HG02938 (cell line): ENCODE results near the gene ACVRL1.
A peak's percentile ranks its signal among the peaks of the same experiment; 100 is the strongest.

ENCODE experiments used
- ATAC-seq: cut with Tn5 transposase; IDR thresholded peaks from one replicate; pipeline ENCODE4 v1.9.1; 2021; ENCODE audit warnings: mild to moderate bottlenecking, moderate library complexity; ENCODE audit not compliant: unreplicated experiment

Gene ACVRL1

GRCh38 chr12:51959921-51960320, 52.6 kb downstream of the ACVRL1 start:
- ATAC-seq, result no peak

GRCh38 chr12:51960488-51960887, 53.2 kb downstream of the ACVRL1 start:
- ATAC-seq, result no peak

DNA sequence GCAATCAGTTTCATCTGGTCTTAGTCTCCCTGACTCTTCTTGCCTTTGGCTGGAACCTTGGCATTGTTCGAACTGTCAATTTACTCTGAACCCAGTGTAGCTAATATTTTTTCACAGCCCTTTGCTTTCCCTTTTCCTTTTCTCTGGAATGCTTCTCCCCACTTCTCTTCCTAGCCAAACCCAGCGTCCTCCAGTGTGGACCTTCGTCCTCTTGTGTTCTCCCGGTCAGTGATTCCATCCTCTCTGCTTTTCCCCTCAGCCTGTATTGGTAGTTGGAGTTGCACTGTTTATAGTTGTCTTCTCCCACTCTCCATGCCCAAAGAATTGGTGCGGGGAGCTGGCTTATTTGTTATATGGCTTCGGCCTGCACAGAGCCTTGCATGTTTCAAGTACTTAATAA, 53.6 kb downstream of the ACVRL1 start:
- no peak for ATAC-seq

GRCh38 chr12:51961834-51962233, 54.5 kb downstream of the ACVRL1 start:
- no peak for ATAC-seq

GRCh38 chr12:51962737-51963136, 55.4 kb downstream of the ACVRL1 start:
- no peak for ATAC-seq

- ATAC-seq, result no peak
Measured at GRCh38 chr12:51963477-51963876, 56.2 kb downstream of the ACVRL1 start.

GRCh38 chr12:51969643-51970042, 62.3 kb downstream of the ACVRL1 start:
- no peak for ATAC-seq

GRCh38 chr12:51970904-51971646, 63.8 kb downstream of the ACVRL1 start:
- peak; percentile 95 for ATAC-seq

DNA sequence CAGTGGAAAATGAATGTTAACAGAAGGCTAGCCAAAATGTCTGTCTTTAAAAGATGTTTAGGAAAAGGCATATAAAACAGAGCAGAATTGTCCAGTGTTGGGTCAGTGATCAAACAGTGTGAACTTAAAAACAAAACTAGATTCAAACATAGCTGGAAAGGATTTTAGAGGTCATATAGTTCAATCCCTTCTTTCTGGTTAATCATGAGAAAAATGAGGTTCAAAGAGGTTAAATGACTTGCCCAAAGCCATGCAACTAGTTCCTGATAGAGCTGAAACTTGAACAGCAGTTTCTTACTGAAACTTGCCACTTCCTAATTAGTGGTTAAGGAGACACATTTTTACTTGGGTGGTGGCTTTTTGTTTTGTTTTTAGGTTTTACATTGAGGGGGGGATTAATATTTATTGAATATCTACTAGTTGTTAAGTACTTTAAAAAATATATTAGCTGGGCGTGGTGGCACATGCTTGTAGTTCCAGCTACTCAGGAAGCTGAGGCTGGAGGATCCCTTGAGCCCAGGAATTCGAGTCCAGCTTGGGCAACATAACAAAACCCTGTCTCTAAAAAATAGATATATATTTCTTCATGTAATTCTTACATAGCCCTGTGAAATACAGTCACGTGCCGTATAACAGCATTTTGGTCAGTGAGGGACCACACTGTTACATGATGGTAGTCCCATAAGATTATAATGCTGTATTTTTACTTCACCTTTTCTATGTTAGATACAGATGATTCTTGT, 64.5 kb downstream of the ACVRL1 start:
- no peak for ATAC-seq

- no peak for ATAC-seq
Measured at GRCh38 chr12:51972422-51972812, 65.1 kb downstream of the ACVRL1 start.

GRCh38 chr12:51972849-51973273, 65.6 kb downstream of the ACVRL1 start:
- no peak for ATAC-seq
